ENCODE measurements around the gene ZFYVE28. TPM values are rescaled to one million over a fixed set of nuclear protein-coding genes. Genes with fewer than 3 reads are reported as not detected.

The ZFYVE28 gene
- total RNA-seq, 2 donors from 2014 or later = 5.7 to 16.8 TPM

DNA sequence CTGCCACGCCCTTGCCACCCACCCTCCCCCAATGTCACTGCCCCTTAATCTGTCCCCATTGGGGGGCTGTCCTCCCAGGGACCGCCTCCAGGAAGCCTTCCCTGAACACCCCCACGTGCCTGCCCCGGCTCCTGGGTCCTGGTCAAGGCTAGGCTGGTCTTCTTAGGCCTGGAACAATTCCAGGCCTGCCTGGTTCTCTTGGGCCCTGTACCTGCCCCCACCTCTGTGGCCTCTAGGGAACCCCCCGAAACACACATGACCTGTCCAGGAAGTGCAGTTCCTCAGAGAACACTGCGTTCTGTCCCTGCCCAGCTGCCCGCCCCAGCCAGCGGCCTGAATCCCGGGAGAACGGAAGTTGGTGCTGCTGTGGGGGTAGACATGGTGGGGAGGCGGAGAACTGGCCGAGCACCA lies 161.7 kb downstream of the ZFYVE28 start:
- DNase-seq = peak; percentile 32 to 66 (median 48)
- peak overlapping the region; percentile 47 to 90 (median 65) for H3K27ac ChIP-seq
- H3K36me3 ChIP-seq (replicated peaks in 1 of 2; ENCODE audit: insufficient read depth in 1 of 2, low read depth in 2 of 2) = peaks cover 0 to 15% of the 10 kb centered on the region in 2 donors
- 65 to 66% methylated on average over 9 to 12 of the region's 12 CpGs for whole genome bisulfite sequencing, 2 donors
- ATAC-seq = no peak
- no peak overlapping the region for H3K4me3 ChIP-seq
- no peaks in the 10 kb centered on the region for H3K9me3 ChIP-seq
- intact Hi-C loops (cut with DNase I) = no loop called here
- H3K27me3 ChIP-seq = no peaks in the 10 kb centered on the region
- no peak for TF ChIP-seq CTCF (IDR thresholded peaks at IDR 0.05)
- no peak for TF ChIP-seq POLR2A (IDR thresholded peaks at IDR 0.05)
- peaks cover 62% of the 10 kb centered on the region for H3K4me1 ChIP-seq

- TF ChIP-seq CTCF (IDR thresholded peaks at IDR 0.05) (no peak), POLR2A (IDR thresholded peaks at IDR 0.05) (no peak)
- H3K27me3 ChIP-seq = no peaks in the 10 kb centered on the region
- peak overlapping the region; percentile 47 to 90 (median 65) for H3K27ac ChIP-seq
- peak; percentile 26 to 52 (median 28) for DNase-seq
- H3K4me1 ChIP-seq = peaks cover 62% of the 10 kb centered on the region
- peaks cover 0 to 18% of the 10 kb centered on the region in 2 donors for H3K36me3 ChIP-seq (replicated peaks in 1 of 2; ENCODE audit: insufficient read depth in 1 of 2, low read depth in 2 of 2)
- no peak overlapping the region for H3K4me3 ChIP-seq
- WGBS, 2 donors = 52 to 72% methylated on average over 5 to 8 of the region's 8 CpGs
- no peaks in the 10 kb centered on the region for H3K9me3 ChIP-seq
- intact Hi-C loops (cut with DNase I) = no loop called here
- ATAC-seq = peak; percentile 22
These were observed 162.2 kb downstream of the ZFYVE28 start for GRCh38 chr4:2256156-2256731.

DNA sequence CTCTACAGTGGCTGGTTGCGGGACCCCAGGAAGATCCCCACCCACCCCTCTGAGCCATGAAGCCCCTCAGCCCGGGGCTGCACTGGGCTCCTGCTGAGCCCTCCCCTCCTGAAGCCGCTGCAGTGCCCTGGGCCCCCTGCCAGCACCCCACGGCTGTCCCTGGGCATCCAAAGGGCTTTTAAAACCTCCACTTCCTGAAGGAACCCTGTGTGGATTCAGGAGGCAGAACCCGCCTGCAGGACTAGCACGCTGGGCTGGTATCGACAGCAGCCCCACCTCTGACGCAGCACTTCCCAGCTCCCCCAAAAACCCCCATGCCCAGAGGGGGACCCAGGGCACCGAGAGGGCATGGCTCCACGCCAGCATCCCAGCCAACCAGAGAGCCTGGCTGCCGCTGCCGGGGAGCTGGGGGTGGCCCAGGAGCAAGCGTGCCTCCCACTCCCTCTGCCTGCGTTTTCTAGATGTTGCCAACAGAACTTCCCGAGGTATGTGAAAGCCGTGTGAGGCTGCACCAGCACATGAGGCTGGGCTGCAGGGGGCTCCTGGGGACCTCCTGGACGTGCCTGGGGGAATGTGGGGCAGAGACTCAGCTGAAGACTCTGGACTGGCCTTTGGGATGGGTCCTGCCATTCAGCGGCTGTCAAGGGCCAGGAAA lies 162.8 kb downstream of the ZFYVE28 start:
- DNase-seq (peak; percentile 42 to 63 (median 44)), ATAC-seq (peak; percentile 51)
- Histone ChIP-seq H3K9me3 (no peaks in the 10 kb centered on the region), H3K27me3 (no peaks in the 10 kb centered on the region), H3K4me1 (peaks cover 58% of the 10 kb centered on the region), H3K36me3 (replicated peaks in 1 of 2; ENCODE audit: insufficient read depth in 1 of 2, low read depth in 2 of 2) (peaks cover 0 to 24% of the 10 kb centered on the region in 2 donors), H3K27ac (peak overlapping the region in 3 of 4 donors; percentile 65 to 90 (median 65)), H3K4me3 (no peak overlapping the region)
- intact Hi-C loops (cut with DNase I) = no loop called here
- WGBS, 2 donors = 58 to 70% methylated on average over 4 to 18 of the region's 18 CpGs
- TF ChIP-seq POLR2A (IDR thresholded peaks at IDR 0.05) (peak in 1 of 3 donors; percentile 43), CTCF (IDR thresholded peaks at IDR 0.05) (no peak)

DNA sequence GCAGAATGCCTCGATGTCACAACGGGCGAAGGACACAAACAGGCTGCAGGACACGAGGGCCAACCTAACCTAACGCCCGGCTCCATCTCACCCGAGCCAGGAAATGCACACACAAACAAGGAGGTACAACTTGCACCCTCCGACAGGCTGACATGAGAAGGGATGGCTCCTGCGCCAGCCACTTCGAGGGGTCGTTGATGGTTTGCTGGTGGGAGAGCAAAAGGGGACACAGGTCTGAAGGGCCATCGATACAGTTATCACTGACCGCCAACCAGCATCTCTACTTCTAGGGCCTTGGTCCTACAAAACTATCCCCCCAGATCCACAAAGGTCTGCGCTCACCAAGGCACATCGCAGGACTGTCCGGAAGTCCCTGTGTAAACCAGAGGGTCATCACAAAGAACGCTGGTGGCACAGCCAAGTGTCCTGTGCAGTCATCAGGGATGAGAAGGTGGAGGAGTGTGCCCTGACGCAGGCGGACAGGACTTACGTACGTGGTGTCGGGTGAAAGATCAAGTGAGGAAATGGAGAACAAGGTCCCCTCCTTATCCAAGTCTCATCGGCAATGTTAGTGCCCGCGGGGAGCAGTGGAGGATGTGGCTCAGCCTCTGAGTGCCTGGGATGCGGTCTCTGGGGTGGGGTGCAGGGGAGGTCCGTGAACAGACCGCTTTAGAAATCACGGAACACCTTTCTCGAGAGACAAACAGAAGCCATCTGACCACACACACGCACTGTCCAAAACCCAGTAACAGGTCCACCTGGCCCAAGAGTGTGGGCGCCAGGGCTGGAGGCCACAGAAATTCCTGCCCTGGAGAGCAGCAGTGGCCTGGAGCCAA lies 163.6 kb downstream of the ZFYVE28 start:
- Histone ChIP-seq H3K36me3 (replicated peaks in 1 of 2; ENCODE audit: insufficient read depth in 1 of 2, low read depth in 2 of 2) (peaks cover 0 to 30% of the 10 kb centered on the region in 2 donors), H3K27ac (peak overlapping the region in 3 of 4 donors; percentile 65 to 90 (median 65)), H3K9me3 (no peaks in the 10 kb centered on the region), H3K4me3 (no peak overlapping the region), H3K4me1 (peaks cover 51% of the 10 kb centered on the region), H3K27me3 (no peaks in the 10 kb centered on the region)
- no peak for ATAC-seq
- 84 to 85% methylated on average over 32 of the region's 32 CpGs for WGBS, 2 donors
- intact Hi-C loops (cut with DNase I) = no loop called here
- peak in 2 of 4 donors; percentile 1 to 7 for DNase-seq
- TF ChIP-seq CTCF (IDR thresholded peaks at IDR 0.05) (no peak), POLR2A (IDR thresholded peaks at IDR 0.05) (no peak)

All from body of pancreas (tissue), 4 donors.